H1 (cell line): ENCODE measurements around the gene PCIF1.

Experiments used
- ATF3 ChIP-seq: IDR thresholded peaks from 2 replicates; pipeline ENCODE4 v1.6.1; 2011; ENCODE audit warnings: low read depth, mild to moderate bottlenecking, low read length; ENCODE audit not compliant: insufficient read depth
- CEBPB ChIP-seq: IDR thresholded peaks from 2 replicates; pipeline ENCODE4 v1.6.1; 2012; ENCODE audit warnings: low read depth, low read length
- CHD2 ChIP-seq: IDR thresholded peaks from 2 replicates; pipeline ENCODE4 v1.6.1; 2012; ENCODE audit warnings: low read length, improper control_type of control experiment
- CTCF ChIP-seq, 3 experiments: IDR thresholded peaks; 1 replicate in 2 of 3; 2 replicates in 1 of 3; pipeline versions ENCODE4 v1.5.1 to v1.6.1; 2011; ENCODE audit warnings: low read length in 3 of 3, mild to moderate bottlenecking in 3 of 3, inconsistent platforms in 2 of 3, low read depth in 1 of 3, moderate library complexity in 1 of 3; ENCODE audit not compliant: insufficient read depth in 1 of 3; ENCODE audit errors: control extremely low read depth in 1 of 3
- GABPA ChIP-seq: IDR thresholded peaks from 2 replicates; pipeline ENCODE4 v1.6.1; 2011; ENCODE audit warnings: mild to moderate bottlenecking, low read length, moderate library complexity, borderline replicate concordance; ENCODE audit not compliant: insufficient read depth
- HDAC2 ChIP-seq, 2 experiments: fragments of 300-600 bp in 1 of 2; sonication (generic) in 1 of 2; IDR thresholded peaks; 2 replicates each; pipeline ENCODE4 v1.6.1; 2011 to 2012; ENCODE audit warnings: low read depth in 2 of 2, low read length in 2 of 2, mild to moderate bottlenecking in 2 of 2, moderate library complexity in 2 of 2, borderline replicate concordance in 1 of 2, inconsistent platforms in 1 of 2
- MAX ChIP-seq: IDR thresholded peaks from 2 replicates; pipeline ENCODE4 v1.6.1; 2012; ENCODE audit warnings: inconsistent platforms
- NANOG ChIP-seq: IDR thresholded peaks from 2 replicates; pipeline ENCODE4 v1.6.1; 2011; ENCODE audit warnings: low read length, low read depth, mild to moderate bottlenecking, inconsistent platforms; ENCODE audit not compliant: insufficient read depth, poor library complexity, severe bottlenecking
- POLR2A ChIP-seq, 2 experiments: IDR thresholded peaks; 1 replicate in 1 of 2; 2 replicates in 1 of 2; pipeline ENCODE4 v1.6.1; 2011; ENCODE audit warnings: low read depth in 2 of 2, low read length in 2 of 2, mild to moderate bottlenecking in 2 of 2; ENCODE audit errors: control extremely low read depth in 1 of 2
- POLR2AphosphoS5 ChIP-seq: IDR thresholded peaks from 2 replicates; pipeline ENCODE4 v1.6.1; 2011; ENCODE audit warnings: low read depth, low read length
- SAP30 ChIP-seq: fragments of 300-600 bp; sonication (generic); IDR thresholded peaks from 2 replicates; pipeline ENCODE4 v1.7.1; 2012; ENCODE audit warnings: low read length, moderate library complexity, mild to moderate bottlenecking, inconsistent platforms; ENCODE audit not compliant: insufficient read depth, insufficient replicate concordance
- TAF1 ChIP-seq: IDR thresholded peaks from 2 replicates; pipeline ENCODE4 v1.6.1; 2011; ENCODE audit warnings: mild to moderate bottlenecking, low read depth, low read length
- TBP ChIP-seq: IDR thresholded peaks from 2 replicates; pipeline ENCODE4 v1.6.1; 2011; ENCODE audit warnings: low read depth, low read length, improper control_type of control experiment
- ZNF274 ChIP-seq: IDR thresholded peaks from 2 replicates; pipeline ENCODE4 v1.7.0; 2012; ENCODE audit warnings: low read length, borderline replicate concordance; ENCODE audit errors: extremely low read depth

GRCh38 chr20:45997187-45997586 lies 62.7 kb downstream of the PCIF1 start:
- TF ChIP-seq CTCF (IDR thresholded peaks at IDR 0.05; ENCODE audit: control extremely low read depth in 1 of 3, insufficient read depth in 1 of 3, low read depth in 1 of 3, low read length in 3 of 3) (no peak), TAF1 (no peak), HDAC2 (IDR thresholded peaks at IDR 0.05; ENCODE audit: borderline replicate concordance in 1 of 2, low read depth in 2 of 2, low read length in 2 of 2) (no peak), CEBPB (no peak), ZNF274 (no peak), CHD2 (no peak), GABPA (no peak), NANOG (no peak), TBP (no peak), ATF3 (no peak), POLR2A (IDR thresholded peaks at IDR 0.05; ENCODE audit: control extremely low read depth in 1 of 2, low read depth in 2 of 2, low read length in 2 of 2) (no peak), SAP30 (no peak), MAX (no peak), POLR2AphosphoS5 (no peak)
